Cardiac septum (tissue), 1 donor: ENCODE results near the gene CCDC97. TPM values are rescaled to one million over a fixed set of nuclear protein-coding genes. Genes with fewer than 3 reads are reported as not detected.

Experiments
- DNase-seq: peaks from one replicate; pipeline ENCODE4 v3.0.0-alpha.2; 2020; ENCODE audit warnings: low spot score
- intact Hi-C: fragments of 100-400 bp; cut with DNase I; formaldehyde crosslinking; loops from one replicate; pipeline ENCODE4 v1.14.0; 2022
- total RNA-seq: library from RNA; stranded (reverse); fragmentation: NEBNext Ultra II Directional; extraction: Animal tissue kit (Norgen Biotek cat#: 25700); gene quantifications from one replicate; pipeline ENCODE4 v1.2.1, GENCODE V29; 2021
- donor health status: DM: no; HTN: no; CAD: no.

CCDC97 gene
- total RNA-seq, 1 donor from 2014 or later = 17.0 TPM

DNA sequence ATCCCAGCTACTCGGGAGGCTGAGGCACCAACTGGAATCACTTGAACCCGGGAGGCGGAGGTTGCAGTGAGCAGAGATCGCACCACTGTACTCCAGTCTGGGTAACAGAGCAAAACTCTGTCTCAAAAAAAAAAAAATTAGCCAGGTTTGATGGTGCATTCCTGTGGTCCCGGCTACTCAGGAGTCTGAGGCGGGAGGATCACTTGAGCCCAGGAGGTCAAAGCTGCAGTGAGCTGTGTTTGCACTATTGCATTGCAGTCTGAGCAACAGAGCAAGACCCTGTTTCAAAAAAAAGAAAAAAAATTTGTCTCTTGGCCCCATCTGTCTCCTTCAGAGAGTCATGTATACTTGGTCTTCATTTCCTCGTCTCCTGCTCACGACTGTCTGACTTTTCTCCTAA is 1.6 kb downstream of the CCDC97 start:
- DNase-seq = no peak
- intact Hi-C loops = loop anchor here (2.0 to 5.0 kb wide), 2 partner anchors 41 to 47 kb away; partner anchors contain the start of genes HNRNPUL1 and TGFB1

GRCh38 chr19:41316306-41316920 is 6.4 kb downstream of the CCDC97 start:
- DNase-seq = no peak
- intact Hi-C loops = no loop called here

DNA sequence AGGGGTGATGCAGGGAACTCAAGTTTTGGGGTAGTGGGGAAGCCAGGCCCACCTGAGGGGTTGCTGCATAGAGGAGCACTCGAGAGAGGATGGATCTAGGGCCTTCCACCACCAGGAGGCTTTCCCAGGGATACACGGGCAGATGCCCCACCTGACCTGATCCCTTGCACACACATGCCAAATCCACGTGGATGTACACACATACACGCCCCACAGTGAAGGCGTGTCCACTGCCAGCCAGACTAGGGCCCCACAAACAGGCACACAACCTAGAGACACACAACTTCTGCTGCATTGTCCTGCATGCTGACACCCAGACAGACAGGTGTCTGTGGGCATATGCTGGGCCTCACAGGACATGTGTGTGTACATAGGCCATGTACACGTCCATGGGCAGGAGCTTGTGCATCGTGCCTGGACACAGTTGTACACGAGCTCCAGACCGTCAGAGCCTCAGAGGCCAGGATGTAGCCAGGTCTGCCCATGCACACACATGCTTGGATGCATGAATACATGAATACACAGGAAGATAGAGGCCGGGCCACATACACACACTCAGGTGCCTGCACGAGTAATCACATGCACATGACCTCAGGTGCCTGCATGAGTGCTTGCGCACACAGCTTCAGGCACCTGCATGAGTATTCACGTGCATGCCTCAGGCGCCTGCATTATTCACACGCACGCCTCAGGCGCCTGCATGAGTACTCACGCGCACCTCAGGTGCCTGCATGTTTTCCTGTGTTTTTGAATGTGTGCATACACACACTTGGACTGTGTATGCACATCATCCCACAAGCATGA is 8.9 kb downstream of the CCDC97 start:
- DNase-seq = no peak
- intact Hi-C loops = no loop called here

DNA sequence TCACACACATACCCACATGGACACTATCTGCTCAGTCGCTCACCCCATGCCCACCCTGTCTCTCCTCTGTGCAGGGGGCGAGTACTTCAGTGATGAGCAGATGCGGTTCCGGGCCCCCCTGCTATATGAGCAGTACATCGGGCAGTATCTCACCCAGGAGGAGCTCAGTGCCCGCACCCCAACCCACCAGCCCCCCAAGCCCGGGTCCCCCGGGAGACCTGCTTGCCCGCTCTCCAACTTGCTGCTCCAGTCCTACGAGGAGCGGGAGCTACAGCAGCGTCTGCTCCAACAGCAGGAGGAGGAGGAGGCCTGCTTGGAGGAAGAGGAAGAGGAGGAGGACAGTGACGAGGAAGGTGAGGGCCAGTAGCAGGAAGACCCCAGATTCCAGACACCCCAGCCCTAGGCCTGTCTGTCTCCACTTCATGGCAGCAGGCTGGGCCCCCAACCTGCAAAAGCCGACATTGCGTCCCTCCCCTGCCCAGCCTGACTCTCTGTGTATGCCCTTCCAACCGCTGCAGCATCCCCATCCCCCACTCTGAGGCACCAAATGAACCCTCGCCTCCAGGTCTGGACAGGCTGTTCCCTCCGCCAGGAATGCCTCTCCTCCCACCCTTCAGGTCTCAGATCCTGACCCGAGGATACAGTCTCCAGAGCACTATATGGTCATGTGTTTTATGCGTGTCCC is 9.7 kb downstream of the CCDC97 start:
- no peak for DNase-seq

DNA sequence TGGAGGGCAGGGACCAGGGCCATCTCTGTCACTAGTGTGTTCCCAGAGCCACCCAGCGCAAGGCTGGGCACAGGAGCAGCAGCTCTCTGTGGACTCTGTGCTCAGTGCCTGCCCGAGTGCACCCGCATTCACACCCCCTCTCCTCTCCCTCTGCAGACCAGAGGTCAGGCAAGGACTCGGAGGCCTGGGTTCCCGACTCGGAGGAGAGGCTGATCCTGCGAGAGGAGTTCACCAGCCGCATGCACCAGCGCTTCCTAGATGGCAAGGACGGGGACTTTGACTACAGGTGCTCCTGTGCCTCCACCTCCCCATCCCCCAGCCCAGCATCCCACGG is 10.2 kb downstream of the CCDC97 start:
- DNase-seq = no peak
- intact Hi-C loops = no loop called here

More for the DNA sequence above, 9.7 kb downstream of the CCDC97 start:
- intact Hi-C loops = no loop called here

DNA sequence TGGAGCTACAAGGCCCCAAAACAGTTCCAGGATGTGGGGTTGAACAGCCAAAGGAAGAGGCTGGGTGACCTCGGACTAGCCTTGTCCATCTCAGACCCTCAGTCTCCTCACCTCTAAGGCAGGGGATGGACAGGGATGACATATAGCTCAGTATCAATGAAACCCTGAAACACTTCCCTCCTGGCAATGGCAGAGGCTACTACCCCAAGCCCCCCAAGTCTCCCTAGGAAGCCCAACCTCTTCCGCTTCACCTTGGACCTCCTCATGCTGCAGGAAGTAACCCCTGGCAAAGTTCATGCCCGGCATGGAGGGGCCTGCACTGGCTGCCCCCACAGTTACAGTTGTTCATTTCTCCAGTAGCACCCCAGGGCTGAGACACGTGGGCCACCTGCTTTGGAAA is 10.6 kb downstream of the CCDC97 start:
- intact Hi-C loops = no loop called here
- DNase-seq = no peak

GRCh38 chr19:41321204-41321599 is 11.2 kb downstream of the CCDC97 start:
- DNase-seq = no peak
- intact Hi-C loops = no loop called here

GRCh38 chr19:41321600-41322270 is 11.8 kb downstream of the CCDC97 start:
- intact Hi-C loops = no loop called here
- no peak for DNase-seq

- no peak for DNase-seq
- intact Hi-C loops = no loop called here
Observed at GRCh38 chr19:41322451-41322850, 12.5 kb downstream of the CCDC97 start.

DNA sequence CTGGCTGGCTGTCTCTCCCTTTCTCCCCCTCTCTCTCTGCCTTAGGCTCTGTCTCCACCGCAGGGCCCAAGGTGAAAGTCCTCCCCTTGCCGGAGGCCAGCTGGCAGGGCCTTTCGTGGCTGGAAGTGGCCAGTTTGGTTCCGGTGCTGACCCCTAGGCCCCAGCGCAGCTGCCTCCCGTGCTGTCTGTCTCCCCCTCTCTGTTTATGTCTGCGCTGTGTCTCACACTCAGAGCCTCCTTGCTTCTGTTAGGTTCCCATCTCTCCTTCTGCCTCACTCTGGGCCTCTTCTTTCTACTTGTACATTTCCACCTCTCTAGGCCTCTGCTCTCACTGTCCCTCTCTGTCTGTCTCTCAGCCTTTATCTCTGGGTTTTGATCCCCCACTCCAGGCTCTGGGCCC is 13.1 kb downstream of the CCDC97 start:
- DNase-seq = no peak
- intact Hi-C loops = no loop called here

DNA sequence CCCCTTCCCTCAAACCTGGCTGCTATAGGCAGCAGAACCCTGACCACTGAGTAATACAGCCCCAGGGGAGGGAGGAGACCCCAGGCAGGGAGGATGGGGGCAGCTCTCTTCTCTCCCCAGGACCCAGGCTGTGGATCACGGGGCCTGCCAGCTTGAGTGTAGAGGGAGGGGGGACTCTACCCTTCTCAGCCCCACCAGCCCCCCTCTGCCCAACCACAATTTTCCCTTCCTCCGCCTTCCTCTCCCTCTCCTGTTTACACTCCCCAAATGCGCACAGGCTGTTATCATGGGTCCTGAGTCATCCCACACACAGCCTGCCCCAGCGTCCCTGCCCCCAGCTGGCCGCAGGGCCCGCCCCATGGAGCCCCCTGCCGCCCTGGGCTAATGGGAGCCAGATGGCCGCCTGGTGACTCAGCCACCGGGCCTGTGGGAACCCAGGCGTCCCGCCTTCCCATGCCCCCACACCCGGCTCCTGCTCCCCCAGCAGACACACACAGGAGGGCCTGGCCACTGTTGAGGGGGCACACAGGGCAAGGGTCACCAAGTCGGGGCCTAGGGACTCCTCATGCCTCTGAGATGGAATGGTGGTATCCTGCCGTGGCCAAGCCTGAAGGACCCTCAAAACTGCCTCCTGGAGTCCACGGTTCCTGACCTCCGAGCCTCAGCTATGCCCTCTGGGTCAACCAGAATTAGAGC is 13.6 kb downstream of the CCDC97 start:
- no peak for DNase-seq
- intact Hi-C loops = no loop called here

GRCh38 chr19:41324231-41324702 is 14.3 kb downstream of the CCDC97 start:
- intact Hi-C loops = no loop called here
- no peak for DNase-seq

GRCh38 chr19:41324921-41325639 is 15.1 kb downstream of the CCDC97 start:
- intact Hi-C loops = loop anchor here (5.0 kb wide), 1 partner anchor 102 kb away; the partner anchor contains the start of gene B3GNT8
- DNase-seq = peak; percentile 89

DNA sequence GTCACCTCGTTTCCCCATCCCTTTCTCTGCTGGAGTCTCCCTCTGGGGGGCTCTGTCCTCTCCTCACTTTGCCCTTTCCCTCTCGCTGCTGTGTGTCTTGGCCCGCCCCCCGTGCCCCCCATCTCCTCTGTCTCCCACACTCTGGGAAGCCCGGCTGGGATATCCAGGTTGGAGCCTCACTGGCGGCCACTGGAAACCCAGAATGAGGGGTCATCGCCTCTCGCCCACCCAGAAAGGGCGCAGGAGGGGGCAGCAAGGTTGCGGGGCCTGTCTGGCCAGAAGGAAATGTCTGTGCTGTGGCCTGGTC is 15.6 kb downstream of the CCDC97 start:
- intact Hi-C loops = loop anchor here (5.0 kb wide), 1 partner anchor 102 kb away; the partner anchor contains the start of gene B3GNT8
- no peak for DNase-seq

- DNase-seq = peak; percentile 76
- intact Hi-C loops = loop anchor here (2.0 to 5.0 kb wide), 2 partner anchors 27 to 101 kb away; partner anchors contain the start of genes B3GNT8 and TGFB1
Observed at GRCh38 chr19:41325947-41326706, 16.2 kb downstream of the CCDC97 start.

DNA sequence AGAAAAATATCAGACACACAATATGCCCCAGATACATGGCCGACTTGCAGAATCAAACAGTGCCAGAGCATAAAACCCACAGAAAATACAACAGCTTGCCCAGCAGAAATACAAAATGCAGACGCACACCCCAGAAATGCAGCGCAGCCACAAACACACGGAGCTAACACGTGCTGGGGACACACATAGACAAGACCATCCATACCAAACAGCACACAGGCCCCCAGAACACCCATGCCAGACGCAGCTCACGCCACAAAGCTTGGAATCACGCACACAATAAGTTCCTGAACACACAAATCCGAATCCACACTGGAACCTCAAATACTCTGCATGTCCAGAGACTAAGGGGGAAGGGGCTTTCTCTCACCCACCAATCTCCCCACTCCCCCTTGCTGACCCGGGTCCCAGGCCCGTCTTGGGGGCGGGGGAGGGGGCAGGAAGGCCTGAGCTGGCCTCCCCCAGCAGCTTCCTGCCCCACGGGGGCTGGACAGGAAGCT is 17.2 kb downstream of the CCDC97 start:
- intact Hi-C loops = loop anchor here (2.0 to 5.0 kb wide), 2 partner anchors 26 to 100 kb away; partner anchors contain the start of genes B3GNT8 and TGFB1
- no peak for DNase-seq

- DNase-seq = peak; percentile 91
- intact Hi-C loops = loop anchor here (2.0 to 5.0 kb wide), 2 partner anchors 25 to 100 kb away; partner anchors contain the start of genes B3GNT8 and TGFB1
Observed at GRCh38 chr19:41327576-41328156, 17.7 kb downstream of the CCDC97 start.
